Endothelial cell of umbilical vein (primary cell): ENCODE measurements around the gene OR4X2. TPM values are rescaled to one million over a fixed set of nuclear protein-coding genes. Genes with fewer than 3 reads are reported as not detected.

Source experiments
- BruUV-seq: library from RNA; stranded (reverse); fragments of 400-500 nt; replicated peaks from 2 replicates; lab custom pipeline; 2021; lab: Mats Ljungman, UMichigan
- CTCF ChIA-PET: fragments of 300-600, 350-600 bp; sonication (Branson Sonifier 250); formaldehyde crosslinking; loops from one replicate; lab custom pipeline; 2021; ENCODE audit warnings: antibody characterized with exemption, inconsistent platforms; lab: Charles Lee
- POLR2A ChIA-PET: fragments of 300-600, 350-600 bp; sonication (Branson Sonifier 250); formaldehyde crosslinking; loops from one replicate; lab custom pipeline; 2021; ENCODE audit warnings: antibody characterized with exemption, inconsistent platforms; lab: Charles Lee
- DNase-seq: peaks from one replicate; pipeline ENCODE4 v3.0.0-alpha.2; 2011; ENCODE audit warnings: low read depth, low spot score
- FAIRE-seq: peaks from 2 replicates; lab custom pipeline; 2011; peaks lifted over from hg19 to GRCh38; lab: Jason Lieb, UNC
- H2AFZ ChIP-seq: 2 replicates; pipeline ENCODE4 v1.6.0; 2012; ENCODE audit warnings: low read depth, low read length, control low read depth, inconsistent platforms
- H3K27ac ChIP-seq: 2 replicates; pipeline ENCODE4 v1.5.1; 2011; ENCODE audit warnings: low read depth, mild to moderate bottlenecking, control low read depth, low read length, moderate library complexity; ENCODE audit not compliant: insufficient read depth
- H3K27me3 ChIP-seq, 2 experiments: 2 replicates each; pipeline versions ENCODE4 v1.6.0 to v1.6.1; 2011; ENCODE audit warnings: low read length in 2 of 2, mixed read lengths in 1 of 2; ENCODE audit not compliant: control insufficient read depth in 2 of 2, insufficient read depth in 2 of 2
- H3K36me3 ChIP-seq, 2 experiments: 2 replicates in 1 of 2; 3 replicates in 1 of 2; pipeline ENCODE4 v1.5.1; 2011; ENCODE audit warnings: low read length in 2 of 2, mild to moderate bottlenecking in 1 of 2, moderate library complexity in 1 of 2; ENCODE audit not compliant: control insufficient read depth in 2 of 2, insufficient read depth in 2 of 2; ENCODE audit errors: extremely low read depth in 1 of 2
- H3K4me1 ChIP-seq: 3 replicates; pipeline ENCODE4 v1.5.1; 2011; ENCODE audit warnings: mild to moderate bottlenecking, low read length; ENCODE audit not compliant: control insufficient read depth, insufficient read depth; ENCODE audit errors: extremely low read depth
- H3K4me2 ChIP-seq: 2 replicates; pipeline ENCODE4 v1.6.1; 2011; ENCODE audit warnings: low read length, control low read depth, mixed read lengths; ENCODE audit not compliant: insufficient read depth
- H3K4me3 ChIP-seq, 3 experiments: fragments of 200-600 bp in 1 of 3; sonication (generic), shearing (Covaris generic) in 1 of 3; replicated peaks in 1 of 3; 2 replicates each; pipeline ENCODE4 v1.5.1; 2011 to 2016; ENCODE audit warnings: control low read depth in 3 of 3, low read length in 3 of 3, mild to moderate bottlenecking in 2 of 3, inconsistent platforms in 1 of 3, low read depth in 1 of 3, moderate library complexity in 1 of 3; ENCODE audit not compliant: insufficient read depth in 1 of 3
- H3K79me2 ChIP-seq: 2 replicates; pipeline ENCODE4 v1.6.0; 2012; ENCODE audit warnings: low read length, inconsistent platforms; ENCODE audit not compliant: control insufficient read depth, insufficient read depth
- H3K9ac ChIP-seq: replicated peaks from 2 replicates; pipeline ENCODE3; 2011; ENCODE audit warnings: low read length, control low read depth; ENCODE audit not compliant: insufficient read depth; ENCODE audit errors: extremely low read depth
- H3K9me1 ChIP-seq: replicated peaks from 3 replicates; pipeline ENCODE4 v1.6.0; 2011; ENCODE audit warnings: mild to moderate bottlenecking, low read length; ENCODE audit not compliant: control insufficient read depth, insufficient read depth; ENCODE audit errors: extremely low read depth
- H3K9me3 ChIP-seq: replicated peaks from 2 replicates; pipeline ENCODE4 v1.5.1; 2012; ENCODE audit warnings: low read length, inconsistent platforms; ENCODE audit not compliant: control insufficient read depth, insufficient read depth
- H4K20me1 ChIP-seq: replicated peaks from 2 replicates; pipeline ENCODE3; 2011; ENCODE audit warnings: mild to moderate bottlenecking, low read length; ENCODE audit not compliant: control insufficient read depth, insufficient read depth; ENCODE audit errors: extremely low read depth
- EZH2 ChIP-seq: IDR thresholded peaks from 2 replicates; pipeline ENCODE4 v1.6.1; 2012; ENCODE audit warnings: borderline replicate concordance, low read depth, mild to moderate bottlenecking, moderate library complexity, low read length, inconsistent platforms; ENCODE audit not compliant: severe bottlenecking
- FOS ChIP-seq: IDR thresholded peaks from 2 replicates; pipeline ENCODE4 v1.6.1; 2011; ENCODE audit warnings: mild to moderate bottlenecking, low read length, moderate library complexity, borderline replicate concordance; ENCODE audit not compliant: insufficient read depth
- GATA2 ChIP-seq: IDR thresholded peaks from 2 replicates; pipeline ENCODE4 v1.7.0; 2011; ENCODE audit warnings: low read depth, mild to moderate bottlenecking, moderate library complexity, mixed read lengths, low read length; ENCODE audit not compliant: insufficient read length, insufficient read depth
- JUN ChIP-seq: IDR thresholded peaks from 2 replicates; pipeline ENCODE4 v1.6.1; 2011; ENCODE audit warnings: borderline replicate concordance, low read depth; ENCODE audit not compliant: insufficient read length, insufficient read depth
- MYC ChIP-seq: IDR thresholded peaks from one replicate; pipeline ENCODE4 v1.6.1; 2011; ENCODE audit warnings: mild to moderate bottlenecking, low read depth, low read length
- POLR2A ChIP-seq: IDR thresholded peaks from 2 replicates; pipeline ENCODE4 v1.6.1; 2012; ENCODE audit warnings: low read depth, mild to moderate bottlenecking, control low read depth, low read length
- POLR2AphosphoS5 ChIP-seq: IDR thresholded peaks from 2 replicates; pipeline ENCODE4 v1.6.1; 2012; ENCODE audit warnings: low read depth, mild to moderate bottlenecking, control low read depth, low read length, moderate library complexity; ENCODE audit not compliant: insufficient read depth
- dilution Hi-C: fragments of 300-500 bp; cut with MboI; formaldehyde crosslinking; loops from one replicate; pipeline ENCODE4 v1.15.0; 2019; ENCODE audit warnings: low sequenced_read_pairs; ENCODE audit not compliant: extremely low pct_ligation_motif_present
- intact Hi-C: fragments of 100-400 bp; cut with micrococcal nuclease; formaldehyde crosslinking; loops from one replicate; pipeline ENCODE4 v1.10.0; 2022
- polyA plus RNA-seq, 4 experiments: library from polyadenylated mRNA; depleted of rRNA in 3 of 4; stranded (reverse) in 3 of 4; unstranded in 1 of 4; fragments of >200 nt; gene quantifications; 2 replicates each; pipeline versions ENCODE4 v1.2.1 to v1.2.3, GENCODE V29; 2011 to 2012; ENCODE audit warnings: missing spikeins in 1 of 4
- total RNA-seq: library from RNA; stranded (reverse); gene quantifications from 2 replicates; pipeline ENCODE4 v1.2.3, GENCODE V29; 2021
- TF ChIP-seq, protein P1 (sequence below), 2 donors: IDR thresholded peaks; 1 replicate in 1 of 2; 2 replicates in 1 of 2; pipeline ENCODE4 v1.5.1; 2011; ENCODE audit warnings: low read length in 2 of 2, mild to moderate bottlenecking in 2 of 2, moderate library complexity in 2 of 2, control low read depth in 1 of 2, inconsistent platforms in 1 of 2, low read depth in 1 of 2; ENCODE audit not compliant: insufficient read depth in 1 of 2; ENCODE audit errors: extremely low read depth in 1 of 2
- TF ChIP-seq, protein P2 (sequence below): IDR thresholded peaks from 2 replicates; pipeline ENCODE4 v1.6.1; 2011; ENCODE audit not compliant: insufficient read depth, insufficient read length

OR4X2 gene
- total and polyA plus RNA-seq, 2 donors (not counting 3 experiments of a cell fraction or from before 2014, with no cell fraction given): not detected

DNA sequence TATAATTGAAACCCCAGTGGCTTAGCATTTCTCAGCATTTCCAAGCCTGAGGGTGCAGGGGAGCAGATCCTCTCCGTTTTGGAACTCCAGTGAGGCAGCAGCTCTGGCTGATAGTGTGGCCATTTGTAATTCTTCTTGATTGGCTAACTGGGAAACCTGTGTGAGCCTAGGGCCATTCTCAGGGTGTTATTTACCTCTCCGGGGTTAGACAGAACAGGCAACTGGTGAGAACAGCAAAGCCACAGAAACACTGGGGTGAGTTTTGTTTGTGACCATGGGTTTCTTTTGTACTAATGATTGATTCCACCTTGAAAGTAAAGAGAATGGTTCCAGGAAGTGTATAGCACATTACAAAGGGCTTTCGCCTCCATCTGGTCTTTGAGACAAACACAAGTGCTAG is 2.4 kb upstream of the OR4X2 start:
- CTCF ChIA-PET: no interaction called here

More for the DNA sequence above, 2.4 kb upstream of the OR4X2 start:
- Histone ChIP-seq H4K20me1 (no peaks in the 10 kb centered on the region), H3K4me3 (no peak overlapping the region), H3K9ac (no peak overlapping the region), H3K27me3 (no peaks in the 10 kb centered on the region), H3K4me2 (no peak overlapping the region), H3K79me2 (no peaks in the 10 kb centered on the region), H3K9me1 (no peaks in the 10 kb centered on the region), H2AFZ (no peak overlapping the region), H3K27ac (no peak overlapping the region), H3K4me1 (no peaks in the 10 kb centered on the region), H3K9me3 (no peaks in the 10 kb centered on the region), H3K36me3 (no peaks in the 10 kb centered on the region)
- intact Hi-C loops (no loop called here), dilution Hi-C loops (no loop called here)
- DNase-seq (no peak), FAIRE-seq (no peak)
- no TSS peak for BruUV-seq
- POLR2A ChIA-PET: no interaction called here
- TF ChIP-seq GATA2: no peak
- TF ChIP-seq, protein P1, sequence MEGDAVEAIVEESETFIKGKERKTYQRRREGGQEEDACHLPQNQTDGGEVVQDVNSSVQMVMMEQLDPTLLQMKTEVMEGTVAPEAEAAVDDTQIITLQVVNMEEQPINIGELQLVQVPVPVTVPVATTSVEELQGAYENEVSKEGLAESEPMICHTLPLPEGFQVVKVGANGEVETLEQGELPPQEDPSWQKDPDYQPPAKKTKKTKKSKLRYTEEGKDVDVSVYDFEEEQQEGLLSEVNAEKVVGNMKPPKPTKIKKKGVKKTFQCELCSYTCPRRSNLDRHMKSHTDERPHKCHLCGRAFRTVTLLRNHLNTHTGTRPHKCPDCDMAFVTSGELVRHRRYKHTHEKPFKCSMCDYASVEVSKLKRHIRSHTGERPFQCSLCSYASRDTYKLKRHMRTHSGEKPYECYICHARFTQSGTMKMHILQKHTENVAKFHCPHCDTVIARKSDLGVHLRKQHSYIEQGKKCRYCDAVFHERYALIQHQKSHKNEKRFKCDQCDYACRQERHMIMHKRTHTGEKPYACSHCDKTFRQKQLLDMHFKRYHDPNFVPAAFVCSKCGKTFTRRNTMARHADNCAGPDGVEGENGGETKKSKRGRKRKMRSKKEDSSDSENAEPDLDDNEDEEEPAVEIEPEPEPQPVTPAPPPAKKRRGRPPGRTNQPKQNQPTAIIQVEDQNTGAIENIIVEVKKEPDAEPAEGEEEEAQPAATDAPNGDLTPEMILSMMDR (IDR thresholded peaks at IDR 0.05; ENCODE audit: extremely low read depth in 1 of 2, insufficient read depth in 1 of 2, low read depth in 1 of 2, low read length in 2 of 2): no peak
- TF ChIP-seq EZH2: no peak
- no peak for TF ChIP-seq POLR2A
- TF ChIP-seq, protein P2, sequence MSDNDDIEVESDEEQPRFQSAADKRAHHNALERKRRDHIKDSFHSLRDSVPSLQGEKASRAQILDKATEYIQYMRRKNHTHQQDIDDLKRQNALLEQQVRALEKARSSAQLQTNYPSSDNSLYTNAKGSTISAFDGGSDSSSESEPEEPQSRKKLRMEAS: no peak
- TF ChIP-seq POLR2AphosphoS5: no peak
- TF ChIP-seq FOS: no peak
- TF ChIP-seq JUN: no peak
- no peak for TF ChIP-seq MYC
